SH-SY5Y (cell line): ENCODE measurements around the gene ITGAL.

ENCODE experiments used
- GATA2 ChIP-seq: IDR thresholded peaks from 2 replicates; pipeline ENCODE4 v1.6.1; 2011; ENCODE audit warnings: mild to moderate bottlenecking, low read depth, low read length
- GATA3 ChIP-seq: IDR thresholded peaks from 2 replicates; pipeline ENCODE4 v1.6.1; 2011; ENCODE audit warnings: low read depth, mild to moderate bottlenecking, low read length, moderate library complexity

DNA sequence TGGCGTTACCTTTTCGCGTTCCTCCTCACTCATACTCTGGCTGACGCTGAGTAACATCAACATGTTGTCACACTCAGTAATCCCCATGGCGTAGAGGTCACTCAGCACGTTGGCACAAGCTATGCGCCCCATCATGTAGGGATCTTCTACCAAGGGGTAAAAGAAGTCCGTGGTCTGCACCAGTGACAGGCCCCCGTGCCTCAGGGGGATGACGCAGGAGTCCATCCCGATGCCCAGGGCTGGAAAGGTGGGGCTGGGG lies 27.5 kb upstream of the ITGAL start:
- TF ChIP-seq GATA2: no peak
- no peak for TF ChIP-seq GATA3
